K562 (cell line): ENCODE results near the gene DTYMK. TPM values are rescaled to one million over a fixed set of nuclear protein-coding genes. Genes with fewer than 3 reads are reported as not detected.
A peak's percentile ranks its signal among the peaks of the same experiment; 100 is the strongest.

Experiments
- ATAC-seq: fragments of 200-7000 bp; cut with Tn5 transposase; 3 replicates; pipeline ENCODE4 v1.9.1; 2020; ENCODE audit warnings: moderate library complexity
- BruUV-seq: library from RNA; stranded (reverse); fragments of 400-500 nt; replicated peaks from 2 replicates; lab custom pipeline; 2021; lab: Mats Ljungman, UMichigan
- CTCF ChIA-PET: fragments of 300-600 bp; formaldehyde crosslinking; extraction: SDS; loops from one replicate; lab custom pipeline; 2021; ENCODE audit warnings: low intra/inter-chr PET ratio; lab: Yijun Ruan, JAX
- POLR2A ChIA-PET: fragments of 300-600, 350-650 bp; sonication (Branson Sonifier 250); formaldehyde crosslinking; extraction: SDS; loops from one replicate; lab custom pipeline; 2021; ENCODE audit warnings: antibody characterized with exemption, inconsistent platforms; lab: Yijun Ruan, JAX
- DNase-seq, 4 experiments: peaks; one replicate each; pipeline versions ENCODE4 v3.0.0 to v3.0.0-alpha.2; 2011 to 2018; ENCODE audit warnings: low spot score in 3 of 4, mixed read lengths in 3 of 4; ENCODE audit errors: extremely low read depth in 1 of 4
- FAIRE-seq: peaks from 2 replicates; lab custom pipeline; 2011; peaks lifted over from hg19 to GRCh38; lab: Jason Lieb, UNC
- H2AFZ ChIP-seq: 2 replicates; pipeline ENCODE4 v1.6.0; 2011; ENCODE audit warnings: low read depth, low read length, control low read depth, inconsistent platforms
- H3K27ac ChIP-seq: fragments of 200-600 bp; 3 replicates; pipeline ENCODE4 v1.8.0; 2011; ENCODE audit warnings: low read depth, mild to moderate bottlenecking, control low read depth, inconsistent platforms, low read length, moderate library complexity, mixed read lengths; ENCODE audit errors: extremely low read depth
- H3K27me3 ChIP-seq, 2 experiments: fragments of 300-600 bp in 1 of 2; 2 replicates in 1 of 2; 3 replicates in 1 of 2; pipeline versions ENCODE4 v1.6.0 to v1.8.0; 2011; ENCODE audit warnings: inconsistent platforms in 2 of 2, low read length in 2 of 2, mild to moderate bottlenecking in 1 of 2, mixed read lengths in 1 of 2, moderate library complexity in 1 of 2; ENCODE audit not compliant: control insufficient read depth in 2 of 2, insufficient read depth in 2 of 2
- H3K36me3 ChIP-seq: fragments of 300-600 bp; 3 replicates; pipeline ENCODE4 v1.8.0; 2011; ENCODE audit warnings: mild to moderate bottlenecking, low read length, inconsistent platforms; ENCODE audit not compliant: control insufficient read depth, insufficient read depth
- H3K4me1 ChIP-seq, 2 experiments: fragments of 200-600 bp in 1 of 2; replicated peaks in 1 of 2; 2 replicates in 1 of 2; 3 replicates in 1 of 2; pipeline versions ENCODE4 v1.5.1 to v1.8.0; 2011; ENCODE audit warnings: inconsistent platforms in 2 of 2, low read length in 2 of 2, mild to moderate bottlenecking in 1 of 2, mixed read lengths in 1 of 2, moderate library complexity in 1 of 2; ENCODE audit not compliant: control insufficient read depth in 2 of 2, insufficient read depth in 2 of 2
- H3K4me2 ChIP-seq: 2 replicates; pipeline ENCODE4 v1.6.1; 2011; ENCODE audit warnings: low read length, control low read depth, inconsistent platforms, mixed read lengths; ENCODE audit not compliant: insufficient read depth
- H3K4me3 ChIP-seq: fragments of 200-600 bp; sonication (generic), shearing (Covaris generic); 2 replicates; pipeline ENCODE4 v1.5.1; 2016; ENCODE audit warnings: control low read depth, inconsistent platforms
- H3K79me2 ChIP-seq: fragments of 200-600 bp; 3 replicates; pipeline ENCODE4 v1.8.0; 2011; ENCODE audit warnings: low read length, inconsistent platforms; ENCODE audit not compliant: control insufficient read depth, insufficient read depth
- H3K9ac ChIP-seq, 2 experiments: 2 replicates each; pipeline versions ENCODE4 v1.6.0 to v1.6.1; 2011; ENCODE audit warnings: low read depth in 2 of 2, low read length in 2 of 2, control low read depth in 1 of 2, inconsistent platforms in 1 of 2, mild to moderate bottlenecking in 1 of 2, mixed read lengths in 1 of 2; ENCODE audit not compliant: insufficient read depth in 1 of 2
- H3K9me1 ChIP-seq: one replicate; pipeline ENCODE4 v1.6.0; 2011; ENCODE audit warnings: inconsistent platforms, mild to moderate bottlenecking, low read length, moderate library complexity; ENCODE audit not compliant: control insufficient read depth, insufficient read depth
- H3K9me3 ChIP-seq: replicated peaks from 2 replicates; pipeline ENCODE4 v1.5.1; 2011; ENCODE audit warnings: low read depth, low read length, inconsistent platforms; ENCODE audit not compliant: control insufficient read depth, insufficient read depth
- H4K20me1 ChIP-seq: replicated peaks from 2 replicates; pipeline ENCODE4 v1.6.1; 2011; ENCODE audit warnings: low read length, inconsistent platforms, mixed read lengths; ENCODE audit not compliant: control insufficient read depth, insufficient read depth
- CBFB ChIP-seq: sonication (generic); formaldehyde crosslinking; IDR thresholded peaks from 2 replicates; pipeline ENCODE4 v1.4.0; 2020; ENCODE audit warnings: mild to moderate bottlenecking, missing genetic modification reagents
- CTBP1 ChIP-seq: fragments of 450-650 bp; IDR thresholded peaks from 2 replicates; pipeline ENCODE4 v1.6.1; 2016; ENCODE audit warnings: borderline replicate concordance
- EGR1 ChIP-seq: fragments of 450-650 bp; conservative IDR thresholded peaks from 2 replicates; pipeline ENCODE4 v1.6.1; 2017; ENCODE audit warnings: mild to moderate bottlenecking
- ELF1 ChIP-seq: fragments of 200-800 bp; sonication (Bioruptor generic); IDR thresholded peaks from 2 replicates; pipeline ENCODE4 v1.6.1; 2016; ENCODE audit warnings: missing genetic modification characterization, missing compliant biosample characterization
- FOSL1 ChIP-seq: fragments of 200-800 bp; sonication (Bioruptor generic); conservative IDR thresholded peaks from 2 replicates; pipeline ENCODE4 v1.6.1; 2016; ENCODE audit warnings: missing genetic modification characterization, missing compliant biosample characterization
- HDAC1 ChIP-seq, 2 experiments: fragments of 450-650 bp; IDR thresholded peaks; 2 replicates each; pipeline ENCODE4 v1.6.1; 2016 to 2017; ENCODE audit warnings: inconsistent platforms in 1 of 2, mild to moderate bottlenecking in 1 of 2, moderate library complexity in 1 of 2
- HNRNPK ChIP-seq: fragments of 200-400 bp; formaldehyde crosslinking; IDR thresholded peaks from one replicate; pipeline ENCODE4 v1.6.1; 2018; ENCODE audit warnings: mild to moderate bottlenecking, low read depth, low read length; ENCODE audit not compliant: poor library complexity, severe bottlenecking
- MBD1 ChIP-seq: fragments of 250-450 bp; sonication (Bioruptor Pico); IDR thresholded peaks from 2 replicates; pipeline ENCODE4 v1.8.0; 2022; ENCODE audit warnings: inconsistent platforms
- POLR2G ChIP-seq: fragments of 200-400 bp; formaldehyde crosslinking; IDR thresholded peaks from 2 replicates; pipeline ENCODE4 v1.6.1; 2017; ENCODE audit warnings: low read depth, mild to moderate bottlenecking, antibody characterized with exemption, low read length, moderate library complexity
- SIN3A ChIP-seq, 2 experiments: fragments of 150-350 bp in 1 of 2; IDR thresholded peaks; 2 replicates each; pipeline ENCODE4 v1.6.1; 2011 to 2016; ENCODE audit warnings: borderline replicate concordance in 2 of 2, low read depth in 2 of 2, low read length in 2 of 2, mild to moderate bottlenecking in 2 of 2, moderate library complexity in 2 of 2; ENCODE audit not compliant: control insufficient read depth in 1 of 2
- SMARCC2 ChIP-seq: fragments of 450-650 bp; IDR thresholded peaks from 2 replicates; pipeline ENCODE4 v1.6.1; 2017; ENCODE audit warnings: antibody characterized with exemption, moderate library complexity, mild to moderate bottlenecking, low read depth
- SOX6 ChIP-seq: fragments of 450-650 bp; IDR thresholded peaks from 2 replicates; pipeline ENCODE4 v1.6.1; 2014; ENCODE audit warnings: mild to moderate bottlenecking
- SREBF1 ChIP-seq: fragments of 150-350 bp; IDR thresholded peaks from 2 replicates; pipeline ENCODE4 v1.6.1; 2014; ENCODE audit warnings: antibody characterized with exemption, low read depth, low read length, borderline replicate concordance
- TEAD2 ChIP-seq: fragments of 450-650 bp; IDR thresholded peaks from 2 replicates; pipeline ENCODE4 v1.6.1; 2016; ENCODE audit warnings: missing genetic modification characterization, control low read depth, missing compliant biosample characterization
- TOE1 ChIP-seq, 2 experiments: fragments of 450-650 bp in 1 of 2; sonication (generic) in 1 of 2; formaldehyde crosslinking in 1 of 2; IDR thresholded peaks; 2 replicates each; pipeline versions ENCODE4 v1.7.1 to v1.8.0; 2016 to 2022; ENCODE audit warnings: borderline replicate concordance in 2 of 2, mild to moderate bottlenecking in 2 of 2, antibody characterized with exemption in 1 of 2, inconsistent platforms in 1 of 2, low read depth in 1 of 2, missing genetic modification reagents in 1 of 2, moderate library complexity in 1 of 2
- U2AF1 ChIP-seq: fragments of 200-400 bp; formaldehyde crosslinking; optimal IDR thresholded peaks from 2 replicates; pipeline ENCODE3; 2017; ENCODE audit warnings: mild to moderate bottlenecking, low read depth, low read length, moderate library complexity
- ZC3H4 ChIP-seq: sonication (generic); formaldehyde crosslinking; IDR thresholded peaks from 2 replicates; pipeline ENCODE4 v1.9.0; 2021; ENCODE audit warnings: missing genetic modification reagents, borderline replicate concordance
- ZC3H8 ChIP-seq: fragments of 450-650 bp; IDR thresholded peaks from 2 replicates; pipeline ENCODE4 v1.6.1; 2017
- WGBS: fragments of 100-300 bp; shearing (Covaris generic); methylation state at CpG from one replicate; pipeline ENCODE4 v1.1.6; 2016; ENCODE audit warnings: low coverage, mixed read lengths; ENCODE audit not compliant: insufficient coverage; ENCODE audit errors: missing lambda C conversion rate; 5-methylcytosine and 5-hydroxymethylcytosine counted together
- in situ Hi-C: fragments of 300-500 bp; cut with MboI; formaldehyde crosslinking; loops from 4 replicates; pipeline ENCODE4 v1.15.0; 2018; ENCODE audit warnings: inconsistent platforms, mixed read lengths
- intact Hi-C: fragments of 100-400 bp; cut with micrococcal nuclease; formaldehyde crosslinking; loops from 2 replicates; pipeline ENCODE4 v1.14.2; 2022
- polyA plus RNA-seq, 8 experiments: library from polyadenylated mRNA; depleted of rRNA in 4 of 8; stranded (reverse) in 5 of 8; unstranded in 3 of 8; fragments of >200 nt; fragmentation: Nextera tagmentation in 2 of 8; fragmentation: Illumina TruSeq in 1 of 8; extraction: Ambion mirVana in 2 of 8; extraction: Trizol in 1 of 8; gene quantifications; 2 replicates each; pipeline versions ENCODE4 v1.2.1 to v1.2.3, GENCODE V29; 2011 to 2014; ENCODE audit warnings: inconsistent platforms in 1 of 8, missing spikeins in 1 of 8
- total RNA-seq, 7 experiments: library from RNA; depleted of rRNA in 6 of 7; stranded (reverse); fragments of >200 nt in 6 of 7; fragmentation: Illumina TruSeq in 2 of 7; extraction: Trizol in 2 of 7; gene quantifications; 2 replicates each; pipeline versions ENCODE4 v1.2.1 to v1.2.3, GENCODE V29; 2011 to 2021; ENCODE audit warnings: low replicate concordance in 1 of 7

DTYMK gene
- total and polyA plus RNA-seq, 9 of the 15 experiments (the other 6 are each of a cell fraction or from before 2014, with no cell fraction given), result 8.2 to 85.0 (median 47.9) TPM

DNA sequence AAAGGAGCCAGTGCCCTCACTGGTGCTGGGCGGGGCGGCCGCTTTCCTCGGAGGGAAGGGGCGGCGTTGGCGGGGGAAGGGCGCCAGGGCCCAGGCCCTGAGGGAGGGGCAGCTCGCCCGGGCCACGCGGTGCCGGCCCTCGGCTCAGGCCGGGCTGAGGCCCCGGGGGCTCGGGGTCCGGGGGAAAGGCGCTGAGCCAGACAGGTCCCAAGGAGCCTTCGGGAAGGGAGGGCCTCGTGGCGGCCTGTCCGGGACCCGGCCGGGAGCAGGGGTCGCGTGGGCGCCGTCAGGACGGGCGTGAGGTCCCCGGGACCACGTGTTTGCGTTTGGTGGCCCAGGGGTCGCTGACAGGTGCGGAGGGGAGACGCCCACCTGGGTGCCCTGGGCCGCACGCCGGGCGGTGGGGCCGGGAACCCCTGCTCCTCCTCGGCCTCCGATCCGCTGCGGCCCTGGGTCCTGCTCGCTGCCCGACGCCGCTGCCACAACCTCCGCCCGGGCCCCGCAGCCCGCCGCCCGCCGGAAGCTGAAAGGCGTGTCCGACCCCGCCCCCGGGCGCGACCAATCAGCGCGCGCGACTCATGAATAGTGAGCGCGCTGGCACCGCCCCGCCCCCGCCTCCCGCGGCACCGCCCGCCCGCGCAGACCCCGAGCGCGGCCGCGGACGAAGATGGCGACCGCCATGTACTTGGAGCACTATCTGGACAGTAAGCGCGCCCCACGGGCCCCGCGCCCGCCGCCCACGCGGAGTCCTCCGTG lies 15.0 kb upstream of the DTYMK start, which contains the start of gene ING5:
Gene ING5, plus strand, starts transcription at position 641 of the 756 bp plus-strand sequence. Its CDS starts 27 bp downstream, at position 668.
- peak; percentile 76 to 94 (median 84) for DNase-seq
- peaks cover 25% of the 10 kb centered on the region for H3K36me3 ChIP-seq
- H3K27me3 ChIP-seq, result no peaks in the 10 kb centered on the region
- no peaks in the 10 kb centered on the region for H4K20me1 ChIP-seq
- in situ Hi-C loops (no loop called here), intact Hi-C loops (no loop called here)
- peaks cover 4% of the 10 kb centered on the region for H3K9me3 ChIP-seq
- peaks cover 3 to 21% of the 10 kb centered on the region in 2 experiments; a peak in 3 of 5 replicates for H3K4me1 ChIP-seq
- ChIA-PET POLR2A (interaction anchor here (0.5 to 3.0 kb wide), 10 partner anchors 8 to 811 kb away, joined by 3 to 16 read pairs (median 4); partner anchors contain the start of gene DTYMK), CTCF (no interaction called here)
- ATAC-seq, result peak; percentile 80
- H3K27ac ChIP-seq, result peak within 1 kb of the TSS; percentile 94
- H3K4me2 ChIP-seq, result peak within 1 kb of the TSS; percentile 80
- WGBS, result 0% methylated on average over 5 of the region's 96 CpGs
- H3K4me3 ChIP-seq, result peak within 1 kb of the TSS; percentile 89
- BruUV-seq, result TSS peak; percentile 82
- peaks cover 36% of the 10 kb centered on the region for H3K79me2 ChIP-seq
- H3K9ac ChIP-seq, result peak within 1 kb of the TSS; percentile 87 to 100
- H2AFZ ChIP-seq, result peak within 1 kb of the TSS; percentile 51; the same call in 1 of the 2 replicates
- no peak for FAIRE-seq
- no peaks in the 10 kb centered on the region for H3K9me1 ChIP-seq
- no peak for TF ChIP-seq HNRNPK
- peak; percentile 20; the same call in 1 of the 2 replicates for TF ChIP-seq SOX6
- peak; percentile 38; the same call in 1 of the 2 replicates for TF ChIP-seq CBFB (CRISPR knock-in tag)
- no peak for TF ChIP-seq SREBF1
- no peak for TF ChIP-seq ZC3H8
- no peak for TF ChIP-seq TOE1 (IDR thresholded peaks at IDR 0.05; ENCODE audit: borderline replicate concordance)
- no peak for TF ChIP-seq TOE1 (CRISPR knock-in tag; IDR thresholded peaks at IDR 0.05; ENCODE audit: borderline replicate concordance, low read depth)
- TF ChIP-seq HDAC1 (IDR thresholded peaks at IDR 0.05), result peak; percentile 68 to 96; a peak in 3 of 4 replicates
- TF ChIP-seq EGR1, result no peak; the same call in 1 of the 2 replicates
- TF ChIP-seq FOSL1 (tag), result peak; percentile 51; the same call in 1 of the 2 replicates
- TF ChIP-seq SMARCC2, result no peak
- no peak for TF ChIP-seq ELF1 (tag)
- peak; percentile 36; the same call in 1 of the 2 replicates for TF ChIP-seq CTBP1
- peak; percentile 8 to 71; a peak in 2 of 4 replicates for TF ChIP-seq SIN3A (IDR thresholded peaks at IDR 0.05; ENCODE audit: borderline replicate concordance in 2 of 2, control insufficient read depth in 1 of 2, low read depth in 2 of 2, low read length in 2 of 2)
- no peak for TF ChIP-seq ZC3H4 (CRISPR knock-in tag)
- TF ChIP-seq POLR2G, result peak; percentile 87
- TF ChIP-seq U2AF1, result peak; percentile 67
- no peak for TF ChIP-seq TEAD2 (tag)
- TF ChIP-seq MBD1 (CRISPR knock-in tag), result no peak
